CD4-positive, alpha-beta T cell treated with Interferon gamma for 1 hour (primary cell): ENCODE results near the gene NAGA.

Experiments
- DNase-seq: peaks from one replicate; pipeline ENCODE4 v3.0.0-alpha.2; 2020

The NAGA gene

GRCh38 chr22:42035256-42035655, 35.4 kb downstream of the NAGA start:
- no peak for DNase-seq

GRCh38 chr22:42033263-42034181, 37.1 kb downstream of the NAGA start:
- no peak for DNase-seq

- DNase-seq = no peak
Observed at GRCh38 chr22:42026705-42027104, 43.9 kb downstream of the NAGA start.

- DNase-seq = no peak
Observed at GRCh38 chr22:42025421-42025820, 45.2 kb downstream of the NAGA start.

DNA sequence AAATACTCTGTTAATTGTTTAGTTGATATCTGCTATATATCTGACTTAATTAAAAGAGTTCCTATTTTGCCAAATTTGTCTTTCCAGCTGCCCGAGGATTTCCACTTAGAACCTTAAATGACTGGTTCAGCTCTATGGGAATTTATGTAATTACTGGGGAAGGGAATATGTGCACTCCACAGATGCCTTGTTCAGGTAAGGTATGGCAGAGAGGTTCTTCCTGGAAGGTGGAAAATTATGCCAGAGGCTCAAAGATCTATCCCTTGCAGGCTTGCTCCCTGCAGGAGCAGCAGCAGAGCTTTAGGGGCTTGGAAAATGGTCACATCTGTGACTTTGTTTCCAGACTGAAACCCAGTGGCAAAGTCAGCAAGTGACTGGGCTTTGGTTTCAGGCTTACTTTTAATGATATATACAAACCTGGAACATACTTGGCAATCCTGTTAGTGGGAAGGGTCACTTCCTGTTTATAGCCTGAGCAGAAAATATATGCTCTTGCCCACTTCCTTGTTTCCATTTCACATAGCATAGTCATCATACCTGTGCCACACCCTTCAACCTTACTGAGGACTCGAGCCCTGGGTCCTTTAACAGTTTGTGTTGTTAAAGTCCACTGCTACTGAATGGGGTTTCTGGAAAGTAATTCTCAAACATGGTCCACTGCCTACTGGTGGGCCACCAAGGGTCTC, 48.3 kb downstream of the NAGA start:
- DNase-seq = no peak

DNA sequence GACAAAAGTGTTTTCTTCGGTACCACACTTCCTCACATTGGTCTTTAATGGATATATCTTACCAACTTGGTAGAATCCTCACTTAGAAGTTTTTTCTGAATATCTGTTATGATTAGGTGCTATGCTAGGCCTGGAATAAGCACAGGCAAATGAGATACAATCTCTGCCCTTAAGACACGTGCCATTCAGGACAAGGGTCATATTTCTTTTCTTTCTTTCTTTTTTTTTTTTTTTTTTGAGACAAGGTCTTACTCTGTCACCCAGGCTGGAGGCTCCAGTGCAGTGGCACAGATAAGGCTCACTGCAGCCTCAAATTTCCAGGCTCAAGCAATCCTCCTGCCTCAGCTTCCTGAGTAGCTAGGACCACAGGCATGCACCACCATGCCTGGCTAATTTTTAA, 49.0 kb downstream of the NAGA start:
- DNase-seq = no peak

DNA sequence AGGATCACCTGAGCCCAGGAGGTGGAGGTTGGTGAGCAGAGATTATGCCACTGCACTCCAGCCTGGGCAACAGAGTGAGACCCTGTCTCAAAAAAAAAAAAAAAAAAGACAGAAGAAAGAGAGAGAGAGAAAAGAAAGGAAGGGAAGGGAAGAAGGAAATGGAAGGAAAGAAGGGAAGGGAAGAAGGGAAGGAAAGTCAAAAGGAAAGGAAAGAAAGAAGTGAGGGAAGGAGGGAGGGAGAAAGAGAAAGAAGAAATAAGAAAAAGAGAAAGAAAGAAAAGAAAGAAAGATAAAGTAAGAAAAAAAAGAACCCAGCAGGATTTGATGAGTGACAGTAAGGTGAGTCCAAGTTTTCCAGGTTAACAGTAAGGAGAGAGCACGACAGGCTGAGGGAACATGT, 52.4 kb downstream of the NAGA start:
- no peak for DNase-seq

DNA sequence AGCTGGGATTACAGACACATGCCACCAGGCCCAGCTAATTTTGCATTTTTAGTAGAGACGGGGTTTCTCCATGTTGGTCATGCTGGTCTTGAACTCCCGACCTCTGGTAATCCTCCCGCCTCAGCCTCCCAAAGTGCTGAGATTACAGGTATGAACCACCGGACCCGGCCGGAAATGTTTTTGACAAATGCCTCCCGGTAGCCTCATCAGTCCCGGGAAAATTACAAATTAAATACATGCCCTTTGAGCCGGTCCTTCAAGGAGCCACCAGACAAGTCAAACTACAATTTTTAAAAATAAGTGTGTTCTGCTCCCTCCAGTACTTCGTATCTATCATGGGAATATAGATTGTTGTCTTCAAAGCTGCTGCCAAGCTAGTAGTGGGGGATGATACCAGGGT, 54.5 kb downstream of the NAGA start:
- DNase-seq = no peak

- DNase-seq = no peak
Observed at GRCh38 chr22:42013385-42013784, 57.2 kb downstream of the NAGA start.

- no peak for DNase-seq
Observed at GRCh38 chr22:42010778-42011177, 59.8 kb downstream of the NAGA start.
